ENCODE measurements around the gene ANKRD29.

ANKRD29 gene

DNA sequence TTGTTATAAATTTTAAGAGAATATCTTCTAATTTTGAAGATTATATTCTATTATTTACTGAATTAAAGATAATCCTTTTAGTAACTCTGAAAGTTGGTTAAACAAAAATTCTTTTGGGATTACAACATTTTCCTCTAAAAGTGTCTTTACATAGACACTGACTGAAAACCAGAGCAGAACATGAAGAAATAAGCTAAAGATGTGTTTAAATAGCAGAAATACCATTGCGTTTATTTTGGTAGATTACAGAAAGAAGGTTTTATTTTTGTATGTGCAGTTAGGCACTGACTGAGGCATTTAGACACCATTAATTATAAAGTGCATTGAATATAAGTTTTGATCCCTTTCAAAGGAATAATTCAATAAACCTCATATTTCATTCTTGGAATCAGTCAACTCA is 62.9 kb downstream of the ANKRD29 start:
- TF ChIP-seq POLR2A (IDR thresholded peaks at IDR 0.05; ENCODE audit: low read depth, low read length) = no peak
- DNase-seq (ENCODE audit: insufficient read length, low spot score) (no peak), FAIRE-seq (no peak)

DNA sequence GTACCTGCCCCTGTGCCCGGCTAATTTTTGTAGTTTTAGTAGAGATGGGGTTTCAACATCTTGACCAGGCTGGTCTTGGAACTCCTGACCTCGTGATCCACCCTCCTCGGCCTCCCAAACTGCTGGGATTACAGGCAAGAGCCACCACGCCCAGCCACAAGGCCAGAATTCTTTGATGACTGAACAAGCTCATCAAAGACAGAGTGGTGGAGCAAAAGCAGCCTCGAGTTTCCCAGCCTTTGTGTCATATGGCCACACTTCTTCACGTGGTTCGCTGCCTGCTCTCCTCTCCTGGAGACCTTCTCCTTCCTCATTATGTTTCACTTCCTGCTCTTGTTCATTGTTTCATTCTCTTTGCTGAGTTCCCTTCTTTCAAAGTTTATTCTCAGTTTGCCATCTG is 66.5 kb downstream of the ANKRD29 start:
- DNase-seq (ENCODE audit: insufficient read length, low spot score) = no peak
- FAIRE-seq = no peak
- no peak for TF ChIP-seq POLR2A (IDR thresholded peaks at IDR 0.05; ENCODE audit: low read depth, low read length)

DNA sequence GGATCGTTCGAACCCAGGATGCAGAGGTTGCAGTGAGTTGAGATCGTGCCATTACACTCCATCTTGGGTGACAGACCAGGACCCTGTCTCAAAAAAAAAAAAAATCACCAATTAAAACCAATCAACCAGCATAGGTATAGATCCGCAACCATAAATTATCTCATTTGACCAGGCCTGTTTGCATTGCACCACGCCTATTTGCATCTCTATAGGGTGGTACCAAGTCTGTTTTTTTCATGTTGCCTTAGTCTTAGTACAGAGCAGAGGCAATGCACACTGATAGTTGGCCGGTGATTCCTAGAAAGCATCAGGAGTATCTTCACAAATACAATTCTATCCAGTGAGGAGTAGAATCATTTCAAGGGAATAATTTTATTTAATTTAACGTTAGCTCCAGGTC is 67.1 kb downstream of the ANKRD29 start:
- DNase-seq (ENCODE audit: insufficient read length, low spot score) (no peak), FAIRE-seq (no peak)
- TF ChIP-seq POLR2A (IDR thresholded peaks at IDR 0.05; ENCODE audit: low read depth, low read length) = no peak

GRCh38 chr18:23593720-23594119 is 69.0 kb downstream of the ANKRD29 start:
- DNase-seq (ENCODE audit: insufficient read length, low spot score) (peak; percentile 40), FAIRE-seq (peak; percentile 93)
- TF ChIP-seq POLR2A (IDR thresholded peaks at IDR 0.05; ENCODE audit: low read depth, low read length) = no peak

DNA sequence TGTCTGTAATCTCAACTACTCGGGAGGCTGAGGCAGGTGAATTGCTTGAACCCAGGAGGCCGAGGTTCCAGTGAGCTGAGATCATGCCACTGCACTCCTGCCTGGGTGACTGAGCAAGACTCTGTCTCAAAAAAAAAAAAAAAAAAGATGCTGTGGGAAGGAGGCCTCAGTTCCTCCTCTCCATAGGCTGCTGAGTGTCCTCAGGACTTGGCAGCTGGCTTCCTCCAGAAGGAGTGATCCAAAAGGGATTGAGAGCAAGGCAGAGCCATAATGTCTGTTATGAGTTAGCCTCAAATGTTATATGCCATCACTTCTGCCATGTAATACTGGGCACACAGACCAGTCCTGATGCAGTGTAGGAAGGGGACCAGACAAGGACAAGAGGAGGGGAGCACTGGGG is 69.8 kb downstream of the ANKRD29 start:
- FAIRE-seq = no peak
- DNase-seq (ENCODE audit: insufficient read length, low spot score) = no peak
- no peak for TF ChIP-seq POLR2A (IDR thresholded peaks at IDR 0.05; ENCODE audit: low read depth, low read length)

GRCh38 chr18:23591011-23591410 is 71.7 kb downstream of the ANKRD29 start:
- DNase-seq (ENCODE audit: insufficient read length, low spot score) (no peak), FAIRE-seq (no peak)
- TF ChIP-seq POLR2A (IDR thresholded peaks at IDR 0.05; ENCODE audit: low read depth, low read length) = no peak

DNA sequence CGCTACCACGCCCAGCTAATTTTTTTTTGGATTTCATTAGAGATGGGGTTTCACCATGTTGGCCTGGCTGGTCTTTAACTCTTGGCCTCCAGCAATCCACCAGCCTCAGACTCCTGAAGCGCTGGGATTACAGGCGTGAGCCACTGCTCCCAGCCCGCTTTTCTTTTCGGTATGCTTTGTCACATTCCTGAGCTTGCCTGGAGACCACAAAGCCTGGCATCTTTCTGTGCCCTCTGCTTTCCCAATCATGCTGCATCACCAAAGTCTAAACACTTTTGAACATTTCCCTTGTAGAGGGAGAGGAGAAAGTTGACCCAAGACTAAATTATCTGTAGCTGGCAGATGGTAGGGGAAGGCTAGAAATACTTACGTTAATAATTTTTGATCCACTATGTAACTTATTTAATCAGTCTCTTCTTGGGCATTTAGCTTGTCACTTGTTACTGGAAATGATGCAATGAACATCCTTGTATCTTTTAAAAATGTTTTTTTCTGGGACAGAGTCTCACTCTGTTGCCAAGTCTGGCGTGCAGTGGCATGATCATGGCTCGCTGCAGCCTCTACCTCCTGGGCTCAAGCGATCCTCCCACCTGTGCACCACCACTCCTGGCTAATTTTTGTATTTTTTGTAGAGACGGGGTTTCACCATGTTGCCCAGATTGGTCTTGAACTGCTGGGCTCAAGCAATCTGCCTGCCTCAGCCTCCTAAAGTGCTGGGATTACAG is 73.7 kb downstream of the ANKRD29 start:
- FAIRE-seq = no peak
- TF ChIP-seq POLR2A (IDR thresholded peaks at IDR 0.05; ENCODE audit: low read depth, low read length) = no peak
- peak; percentile 39 for DNase-seq (ENCODE audit: insufficient read length, low spot score)

DNA sequence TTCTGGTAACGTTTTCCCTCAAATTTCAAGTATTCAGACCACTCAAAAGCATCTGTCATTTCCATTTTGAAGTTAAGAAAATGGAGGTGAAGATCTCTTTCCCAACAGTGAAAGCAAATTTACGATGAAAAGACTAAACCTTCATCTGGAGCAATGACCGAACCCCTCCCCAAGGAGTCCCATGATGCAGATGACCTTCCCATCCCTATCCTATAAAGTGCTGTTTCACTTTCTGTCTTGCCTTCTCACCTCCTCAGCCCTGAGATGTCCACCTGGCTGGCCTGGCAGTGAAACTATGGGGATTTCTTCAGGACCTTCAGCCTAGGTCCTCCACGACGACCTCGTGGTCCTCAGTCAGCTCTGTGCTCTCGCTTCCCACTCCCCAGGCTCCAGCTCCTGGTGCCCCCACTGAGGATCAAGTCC is 75.5 kb downstream of the ANKRD29 start:
- no peak for FAIRE-seq
- no peak for TF ChIP-seq POLR2A (IDR thresholded peaks at IDR 0.05; ENCODE audit: low read depth, low read length)
- no peak for DNase-seq (ENCODE audit: insufficient read length, low spot score)

DNA sequence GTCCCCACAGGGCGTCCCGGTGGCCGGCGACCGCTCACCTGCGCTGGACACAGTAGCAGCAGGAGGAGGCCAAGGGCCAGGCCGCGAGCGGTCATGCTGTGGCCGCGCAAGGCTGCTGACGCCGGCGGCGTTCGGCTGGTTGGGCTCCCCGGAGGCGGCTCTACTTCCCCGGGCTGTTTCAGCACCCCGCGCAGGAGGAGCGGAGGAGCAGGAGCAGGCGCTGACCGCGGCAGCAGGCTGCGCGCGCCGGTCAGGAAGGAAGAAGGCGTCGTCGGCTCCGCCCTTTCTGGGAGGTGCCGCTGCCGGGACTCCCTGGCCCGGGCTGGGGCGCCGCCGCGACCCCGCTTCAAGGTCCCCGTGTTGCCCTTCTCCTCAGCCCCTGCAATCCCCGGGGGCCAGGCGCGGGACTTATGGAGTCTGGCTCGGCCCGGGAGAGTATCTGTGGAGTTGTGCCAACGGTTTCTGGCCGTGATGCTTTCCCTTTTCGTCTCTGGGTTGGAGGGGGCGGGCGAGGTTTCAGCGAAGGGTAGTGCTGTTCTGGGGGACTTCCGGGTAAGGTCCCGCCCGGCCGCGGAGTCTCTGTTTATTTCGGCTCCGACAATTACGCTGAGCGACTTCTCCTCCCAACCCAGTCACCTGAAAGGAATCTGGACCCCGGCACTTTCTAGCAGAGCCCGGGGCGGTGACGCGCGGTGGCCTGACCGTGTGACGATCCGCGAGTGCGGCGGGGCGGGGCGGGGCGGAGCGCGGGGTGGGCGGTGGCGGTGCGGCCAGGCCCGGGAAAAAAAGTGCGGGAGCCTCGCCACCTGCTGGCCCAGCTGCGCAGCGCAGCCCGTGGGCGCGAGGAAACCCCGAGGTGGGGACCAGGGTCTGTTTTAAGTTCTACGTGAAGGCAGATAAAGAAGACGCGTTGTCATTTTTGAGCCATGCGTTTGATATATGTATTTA is 76.2 kb downstream of the ANKRD29 start, which contains the start of gene NPC1:
TSS of gene NPC1 (minus strand) at position 258 of the 948 bp plus-strand sequence. CDS start at position 95, 163 bp downstream.
- FAIRE-seq = no peak
- peak; percentile 54 for DNase-seq (ENCODE audit: insufficient read length, low spot score)
- peak; percentile 69 for TF ChIP-seq POLR2A (IDR thresholded peaks at IDR 0.05; ENCODE audit: low read depth, low read length)

DNA sequence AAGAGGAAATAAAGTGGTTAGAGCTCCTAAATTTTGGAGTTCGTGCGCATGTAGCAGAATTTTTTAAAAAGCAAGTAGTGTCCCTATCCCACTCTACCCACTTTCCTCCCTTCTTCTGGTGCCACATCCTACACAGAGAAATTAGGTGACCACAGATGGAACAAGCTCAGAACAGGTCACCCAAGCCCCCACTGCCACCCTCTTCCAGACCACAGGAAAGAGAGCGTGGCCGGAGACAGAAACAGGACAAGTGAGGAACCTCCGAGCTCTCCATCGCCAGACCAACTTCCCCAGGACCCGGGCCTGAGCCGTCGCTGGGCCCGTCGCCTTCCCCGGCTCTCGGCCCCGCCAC is 76.8 kb downstream of the ANKRD29 start:
- DNase-seq (ENCODE audit: insufficient read length, low spot score) = no peak
- FAIRE-seq = no peak
- no peak for TF ChIP-seq POLR2A (IDR thresholded peaks at IDR 0.05; ENCODE audit: low read depth, low read length)

GRCh38 chr18:23585007-23585871 is 77.5 kb downstream of the ANKRD29 start:
- no peak for FAIRE-seq
- no peak for TF ChIP-seq POLR2A (IDR thresholded peaks at IDR 0.05; ENCODE audit: low read depth, low read length)
- DNase-seq (ENCODE audit: insufficient read length, low spot score) = no peak

DNA sequence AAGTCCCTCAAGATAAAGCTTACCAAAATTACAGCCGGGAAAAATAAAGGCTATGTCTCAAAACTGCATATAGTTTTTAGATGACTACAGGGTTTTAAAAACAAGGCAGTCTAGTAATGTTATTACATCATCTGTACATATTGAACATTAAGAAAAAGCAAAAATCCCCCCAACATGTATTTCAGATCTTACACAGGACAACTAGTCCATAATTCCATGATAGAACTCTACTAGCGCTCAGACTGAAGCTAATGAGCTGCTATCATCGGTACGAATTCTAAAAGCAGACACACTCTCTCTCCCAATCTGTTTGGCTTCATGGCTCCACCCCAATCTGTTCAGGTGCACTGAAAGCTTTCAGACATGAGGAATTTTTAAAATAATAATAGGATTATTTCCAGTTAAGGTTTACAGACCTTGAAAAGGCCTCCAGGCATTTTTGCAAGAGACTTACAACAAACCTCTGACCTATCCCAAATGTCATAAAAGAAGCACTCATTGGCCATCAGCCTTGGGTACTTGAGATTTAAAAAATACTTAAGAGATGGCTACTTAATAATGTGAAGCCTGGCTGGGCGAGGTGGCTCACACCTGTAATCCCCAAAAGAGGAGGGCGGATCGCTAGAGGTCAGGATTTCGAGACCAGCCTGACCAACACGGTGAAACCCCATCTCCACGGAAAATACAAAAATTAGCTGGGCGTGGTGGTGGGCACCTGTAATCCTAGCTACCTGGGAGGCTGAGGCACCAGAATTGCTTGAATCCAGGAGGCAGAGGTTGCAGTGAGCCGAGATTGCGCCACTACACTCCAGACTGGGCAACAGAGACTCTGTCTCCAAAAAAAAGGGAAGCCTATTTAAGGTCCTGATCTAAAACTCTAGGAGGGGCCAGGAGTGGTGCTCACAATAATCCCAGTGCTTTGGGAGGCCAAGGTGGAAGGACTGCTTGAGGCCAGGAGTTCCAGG is 78.4 kb downstream of the ANKRD29 start:
- DNase-seq (ENCODE audit: insufficient read length, low spot score) (no peak), FAIRE-seq (no peak)
- no peak for TF ChIP-seq POLR2A (IDR thresholded peaks at IDR 0.05; ENCODE audit: low read depth, low read length)

Measured in H54 (cell line).